HG02943 (cell line): Measurements from ENCODE around the gene DPAGT1.
A peak's percentile ranks its signal among the peaks of the same experiment; 100 is the strongest.
"Not testable (repeated sequence)": the region's sequence is repeated elsewhere in the genome, so short reads cannot be mapped to it uniquely, and the experiment has no call there.

ENCODE experiments used
- ATAC-seq: cut with Tn5 transposase; IDR thresholded peaks from one replicate; pipeline ENCODE4 v1.9.1; 2021; ENCODE audit warnings: mild to moderate bottlenecking, low read depth, moderate library complexity; ENCODE audit not compliant: unreplicated experiment

DPAGT1 gene

GRCh38 chr11:119116235-119116594, 14.6 kb upstream of the DPAGT1 start:
- no peak for ATAC-seq

DNA sequence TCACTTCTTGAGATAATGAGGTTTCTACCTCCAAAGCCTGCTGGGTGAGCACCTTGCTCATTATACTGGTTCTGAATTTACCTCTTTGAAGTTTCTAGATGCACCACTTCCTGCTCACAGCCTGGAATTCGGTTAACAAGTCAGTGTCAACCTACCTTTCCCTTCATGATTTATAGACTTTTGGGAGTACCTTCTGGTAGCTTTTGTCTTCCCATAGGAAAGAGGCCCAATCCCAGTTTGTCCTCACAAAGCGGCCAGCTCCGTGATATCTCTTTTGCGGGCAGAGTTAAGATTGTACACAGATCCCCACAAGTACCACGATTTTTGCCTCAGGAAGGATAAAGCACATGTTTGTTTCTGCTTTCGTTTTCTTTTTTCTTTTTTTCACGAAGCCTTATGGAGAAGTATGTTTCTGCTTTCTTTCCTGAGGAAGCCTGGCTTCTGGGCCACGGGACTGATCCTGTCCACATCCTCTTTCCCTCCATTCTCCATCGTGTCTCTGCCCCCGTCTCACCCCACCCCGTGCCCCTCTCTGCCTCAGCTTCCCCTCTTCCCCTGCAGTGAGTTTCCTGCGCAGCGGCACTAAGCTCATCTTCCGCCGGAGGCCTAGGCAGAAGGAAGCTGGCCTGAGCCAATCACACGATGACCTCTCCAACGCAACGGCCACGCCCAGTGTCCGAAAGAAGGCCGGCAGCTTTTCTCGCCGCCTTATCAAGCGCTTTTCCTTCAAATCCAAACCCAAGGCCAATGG, 14.0 kb upstream of the DPAGT1 start:
- no peak for ATAC-seq

DNA sequence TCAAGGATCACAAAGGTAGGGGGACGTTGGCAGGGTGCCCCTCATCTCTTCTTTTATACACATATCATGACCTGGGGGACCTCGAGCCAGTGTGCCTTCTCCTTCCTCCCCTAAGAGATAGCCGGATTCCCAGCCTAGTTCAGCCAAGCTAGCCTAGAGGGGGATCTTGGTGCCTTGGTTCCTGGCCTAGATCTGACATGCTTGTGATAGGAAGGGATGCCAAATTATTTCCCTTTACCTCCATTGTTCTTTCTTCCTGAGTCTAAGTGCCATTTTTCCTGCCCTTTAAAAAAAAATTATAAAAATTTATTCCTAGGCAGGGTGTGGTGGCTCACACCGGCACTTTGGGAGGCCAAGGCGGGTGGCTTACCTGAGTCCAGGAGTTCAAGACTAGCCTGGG, 12.7 kb upstream of the DPAGT1 start:
- no peak for ATAC-seq

- ATAC-seq, result no peak
These were observed 12.1 kb upstream of the DPAGT1 start for GRCh38 chr11:119113716-119114115.

- no peak for ATAC-seq
These were observed 10.8 kb upstream of the DPAGT1 start for GRCh38 chr11:119112314-119113020.

- ATAC-seq, result no peak
These were observed 9.8 kb upstream of the DPAGT1 start for GRCh38 chr11:119111361-119111925.

DNA sequence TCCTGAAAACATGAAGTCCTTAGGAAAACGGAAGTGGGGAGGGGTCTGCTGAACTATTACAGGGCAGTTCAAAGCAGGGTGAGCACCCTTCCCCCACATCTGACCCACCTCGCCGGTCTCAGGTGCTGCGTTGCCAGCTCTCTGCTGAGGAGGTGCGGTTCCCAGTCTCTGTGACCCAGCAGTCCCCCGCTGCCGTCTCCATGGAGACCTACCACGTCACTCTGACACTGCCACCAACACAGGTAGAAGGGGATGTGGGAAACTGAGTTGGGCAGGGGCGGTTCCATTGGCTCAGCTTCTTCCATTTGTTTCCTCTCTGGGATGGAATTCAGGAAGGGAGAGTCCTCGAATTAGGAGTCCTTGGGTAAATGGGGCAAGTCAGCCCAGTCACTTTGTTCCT, 8.8 kb upstream of the DPAGT1 start:
- ATAC-seq, result no peak

- ATAC-seq, result no peak
These were observed 8.2 kb upstream of the DPAGT1 start for GRCh38 chr11:119109843-119110242.

GRCh38 chr11:119108857-119109221, 7.2 kb upstream of the DPAGT1 start:
- ATAC-seq, result no peak

- ATAC-seq, result no peak
These were observed 6.6 kb upstream of the DPAGT1 start for GRCh38 chr11:119108146-119108856.

DNA sequence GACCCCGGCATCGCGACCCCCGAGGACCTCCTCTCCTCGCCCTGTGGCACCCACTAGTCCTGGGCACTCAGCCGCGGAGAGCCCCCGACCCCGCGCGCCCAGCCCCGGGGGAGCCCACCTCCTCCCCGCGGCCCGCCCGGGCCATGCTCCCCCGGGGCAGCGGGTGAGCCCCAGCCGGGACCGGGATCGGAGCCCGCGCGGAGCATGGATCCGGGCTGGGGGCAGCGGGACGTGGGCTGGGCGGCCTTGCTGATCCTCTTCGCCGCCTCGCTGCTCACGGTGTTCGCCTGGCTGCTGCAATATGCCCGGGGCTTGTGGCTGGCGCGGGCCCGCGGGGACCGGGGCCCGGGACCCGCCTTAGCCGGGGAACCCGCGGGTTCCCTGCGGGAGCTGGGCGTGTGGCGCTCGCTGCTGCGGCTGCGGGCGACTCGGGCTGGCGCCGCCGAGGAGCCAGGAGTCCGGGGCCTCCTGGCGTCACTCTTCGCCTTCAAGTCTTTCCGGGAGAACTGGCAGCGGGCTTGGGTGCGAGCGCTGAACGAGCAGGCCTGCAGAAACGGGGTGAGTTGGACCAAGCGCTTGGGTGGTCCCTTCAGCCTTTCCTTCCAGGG, 6.0 kb upstream of the DPAGT1 start:
- ATAC-seq, result no peak

DNA sequence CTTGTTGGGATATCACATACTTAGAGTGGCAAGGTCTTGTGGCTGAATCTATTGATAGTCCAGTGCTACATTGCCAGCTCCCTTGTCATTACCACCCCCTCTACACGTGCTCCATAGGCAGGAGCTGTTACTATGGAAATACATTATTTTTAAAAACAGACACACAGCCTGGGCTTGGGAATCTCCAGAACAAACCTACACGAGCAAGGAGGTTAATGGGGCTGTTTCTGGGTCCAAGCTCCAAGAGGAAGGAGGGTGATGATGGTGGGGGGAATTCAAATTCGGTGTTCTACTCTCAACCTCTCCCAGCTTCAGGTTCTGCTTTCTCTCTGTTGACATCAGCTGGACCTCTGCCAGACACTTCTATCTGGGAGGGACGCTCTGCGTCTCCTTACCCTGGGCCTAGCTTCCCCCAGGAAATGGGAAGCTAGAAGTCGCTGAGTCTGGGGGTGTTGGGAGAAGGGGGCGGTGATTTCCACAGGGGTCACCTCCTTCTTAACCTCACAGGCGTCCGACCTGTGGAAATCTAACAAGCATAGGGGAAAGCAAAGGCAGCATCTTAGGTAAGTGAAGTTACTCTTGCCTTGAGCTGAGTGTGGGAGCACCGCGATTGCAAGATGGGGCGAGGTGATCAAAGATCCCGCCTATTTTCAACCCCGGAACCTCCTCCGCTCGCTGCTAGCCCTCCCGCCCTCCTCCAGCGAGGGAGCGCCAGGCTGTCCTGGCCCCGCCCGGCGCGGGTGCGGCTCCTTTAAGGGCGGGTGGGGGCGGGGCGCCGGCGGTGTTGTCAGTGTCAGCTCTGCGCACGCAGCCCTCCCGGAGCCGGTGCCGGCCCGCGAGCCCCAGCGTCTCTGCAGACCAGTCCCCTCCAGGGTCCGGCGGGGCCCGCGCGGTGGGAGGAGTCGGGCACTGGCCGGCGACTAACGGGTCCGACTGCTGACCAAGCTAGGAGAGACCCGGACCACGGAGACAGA, 5.2 kb upstream of the DPAGT1 start, which contains the start of gene C2CD2L:
C2CD2L (plus strand) TSS at position 781 of the 974 bp plus-strand sequence. CDS start 398 bp downstream, outside the sequence.
- peak; percentile 72 for ATAC-seq

- no peak for ATAC-seq
These were observed 2.1 kb upstream of the DPAGT1 start for GRCh38 chr11:119103793-119104192.

- ATAC-seq, result not testable (repeated sequence)
These were observed 1.6 kb upstream of the DPAGT1 start for GRCh38 chr11:119103161-119103664.

GRCh38 chr11:119100994-119101758, 477 bp downstream of the DPAGT1 start:
- ATAC-seq, result peak; percentile 16

- ATAC-seq, result no peak
These were observed 1.2 kb downstream of the DPAGT1 start for GRCh38 chr11:119100246-119100970.

DNA sequence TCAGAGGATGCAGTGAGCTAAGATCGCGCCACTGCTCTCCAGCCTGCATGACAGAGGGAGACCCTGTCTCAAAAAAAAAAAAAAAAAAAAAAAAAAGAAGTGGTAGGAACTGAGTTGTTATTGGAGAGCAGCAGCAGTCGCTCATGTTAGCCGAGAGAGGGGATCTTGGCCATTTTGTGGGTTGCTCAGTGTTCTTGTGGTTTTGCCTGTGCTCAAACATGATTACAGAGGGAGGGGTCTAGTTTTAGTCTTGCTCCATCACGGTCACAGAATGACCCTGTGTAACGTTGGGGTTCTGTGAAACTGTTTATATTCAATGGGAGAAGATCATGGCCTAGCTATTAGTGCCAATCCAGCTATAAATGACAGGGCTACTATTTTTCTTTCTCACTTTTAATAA, 1.9 kb downstream of the DPAGT1 start:
- no peak for ATAC-seq
